SK-N-SH (cell line): Measurements from ENCODE around the gene WASF3. TPM values are rescaled to one million over a fixed set of nuclear protein-coding genes. Genes with fewer than 3 reads are reported as not detected.
A peak's percentile ranks its signal among the peaks of the same experiment; 100 is the strongest.

Experiments
- CTCF ChIA-PET: fragments of 300-600, 350-600 bp; formaldehyde crosslinking; extraction: SDS; loops from one replicate; lab custom pipeline; 2021; lab: Yijun Ruan, JAX
- POLR2A ChIA-PET: fragments of 350-600 bp; sonication (Branson Sonifier 250); formaldehyde crosslinking; extraction: SDS; loops from one replicate; lab custom pipeline; 2020; ENCODE audit warnings: antibody characterized with exemption, inconsistent platforms; lab: Yijun Ruan, JAX
- DNase-seq: peaks from one replicate; pipeline ENCODE4 v3.0.0; 2012
- H2AFZ ChIP-seq: fragments of 200-600 bp; sonication (generic); 2 replicates; pipeline ENCODE4 v1.8.1; 2016; ENCODE audit warnings: antibody characterized with exemption, mild to moderate bottlenecking, low read depth
- H3F3A ChIP-seq: fragments of 200-600 bp; sonication (generic); replicated peaks from 2 replicates; pipeline ENCODE3; 2016; ENCODE audit warnings: antibody characterized with exemption, mild to moderate bottlenecking; ENCODE audit not compliant: insufficient read depth
- H3K27ac ChIP-seq, 2 experiments: fragments of 200-500 bp in 1 of 2; fragments of 200-600 bp in 1 of 2; sonication (Bioruptor generic) in 1 of 2; sonication (generic), shearing (Covaris generic) in 1 of 2; 2 replicates each; pipeline versions ENCODE4 v1.5.1 to v1.6.1; 2014 to 2016; ENCODE audit warnings: low read depth in 2 of 2, inconsistent platforms in 1 of 2, low read length in 1 of 2, mild to moderate bottlenecking in 1 of 2, mixed read lengths in 1 of 2
- H3K27me3 ChIP-seq: fragments of 200-600 bp; sonication (generic), shearing (Covaris generic); 2 replicates; pipeline ENCODE4 v1.6.1; 2016; ENCODE audit warnings: mixed run types; ENCODE audit not compliant: insufficient read depth
- H3K36me3 ChIP-seq, 2 experiments: fragments of 200-500 bp in 1 of 2; fragments of 200-600 bp in 1 of 2; sonication (Bioruptor generic) in 1 of 2; sonication (generic) in 1 of 2; replicated peaks in 1 of 2; 2 replicates each; pipeline versions ENCODE3 to v1.5.1; 2014 to 2016; ENCODE audit warnings: low read length in 1 of 2, mild to moderate bottlenecking in 1 of 2; ENCODE audit not compliant: insufficient read depth in 2 of 2, control insufficient read depth in 1 of 2
- H3K4me1 ChIP-seq, 2 experiments: fragments of 200-500 bp in 1 of 2; fragments of 200-600 bp in 1 of 2; sonication (Bioruptor generic) in 1 of 2; sonication (generic), shearing (Covaris generic) in 1 of 2; 2 replicates each; pipeline versions ENCODE4 v1.5.1 to v1.6.1; 2014 to 2016; ENCODE audit warnings: low read depth in 1 of 2, low read length in 1 of 2, mixed run types in 1 of 2; ENCODE audit not compliant: insufficient read depth in 2 of 2, control insufficient read depth in 1 of 2
- H3K4me2 ChIP-seq: fragments of 200-600 bp; sonication (generic), shearing (Covaris generic); 2 replicates; pipeline ENCODE4 v1.6.1; 2017; ENCODE audit warnings: mixed run types
- H3K4me3 ChIP-seq, 2 experiments: fragments of 200-500 bp in 1 of 2; fragments of 200-600 bp in 1 of 2; sonication (Bioruptor generic) in 1 of 2; sonication (generic), shearing (Covaris generic) in 1 of 2; 2 replicates each; pipeline versions ENCODE4 v1.5.1 to v1.8.1; 2014 to 2016; ENCODE audit warnings: low read depth in 2 of 2, inconsistent platforms in 1 of 2, low read length in 1 of 2, mild to moderate bottlenecking in 1 of 2, mixed read lengths in 1 of 2, moderate library complexity in 1 of 2
- H3K79me2 ChIP-seq: fragments of 200-600 bp; sonication (generic); 2 replicates; pipeline ENCODE4 v1.8.1; 2017; ENCODE audit warnings: mild to moderate bottlenecking; ENCODE audit not compliant: insufficient read depth
- H3K9ac ChIP-seq: fragments of 200-600 bp; sonication (generic); 2 replicates; pipeline ENCODE4 v1.6.1; 2017; ENCODE audit warnings: mixed run types
- H3K9me2 ChIP-seq: fragments of 200-600 bp; sonication (generic); 2 replicates; pipeline ENCODE4 v1.6.1; 2017; ENCODE audit warnings: mixed run types
- H3K9me3 ChIP-seq: fragments of 200-600 bp; sonication (generic); 2 replicates; pipeline ENCODE4 v1.6.1; 2017; ENCODE audit warnings: mixed run types, mild to moderate bottlenecking, moderate library complexity
- H4K20me1 ChIP-seq: fragments of 200-600 bp; sonication (generic); 2 replicates; pipeline ENCODE4 v1.6.1; 2017; ENCODE audit warnings: mild to moderate bottlenecking, mixed run types; ENCODE audit not compliant: insufficient read depth
- ELF1 ChIP-seq: IDR thresholded peaks from 2 replicates; pipeline ENCODE4 v1.4.0; 2012
- FOXJ3 ChIP-seq: sonication (generic); formaldehyde crosslinking; IDR thresholded peaks from 2 replicates; pipeline ENCODE4 v1.5.1; 2020; ENCODE audit warnings: mild to moderate bottlenecking, missing genetic modification reagents
- GABPA ChIP-seq: IDR thresholded peaks from 2 replicates; pipeline ENCODE4 v1.4.0; 2012; ENCODE audit warnings: low read depth, mild to moderate bottlenecking
- MEF2A ChIP-seq: IDR thresholded peaks from 2 replicates; pipeline ENCODE4 v1.4.0; 2012; ENCODE audit warnings: low read depth, borderline replicate concordance
- MXI1 ChIP-seq: IDR thresholded peaks from 2 replicates; pipeline ENCODE4 v1.6.1; 2012; ENCODE audit warnings: mild to moderate bottlenecking, low read depth, low read length, improper control_type of control experiment
- NRF1 ChIP-seq: IDR thresholded peaks from 2 replicates; pipeline ENCODE4 v1.6.1; 2012; ENCODE audit warnings: low read depth, mild to moderate bottlenecking, low read length
- RAD21 ChIP-seq: IDR thresholded peaks from 2 replicates; pipeline ENCODE4 v1.6.1; 2012; ENCODE audit warnings: mild to moderate bottlenecking, low read length
- RFX5 ChIP-seq: IDR thresholded peaks from 2 replicates; pipeline ENCODE4 v1.6.1; 2012; ENCODE audit warnings: mild to moderate bottlenecking, improper control_type of control experiment, low read length
- RXRA ChIP-seq: IDR thresholded peaks from 2 replicates; pipeline ENCODE4 v1.4.0; 2012; ENCODE audit warnings: low read depth, mild to moderate bottlenecking, borderline replicate concordance
- SMC3 ChIP-seq: IDR thresholded peaks from 2 replicates; pipeline ENCODE4 v1.6.1; 2012; ENCODE audit warnings: low read depth, low read length, improper control_type of control experiment
- TEAD4 ChIP-seq: IDR thresholded peaks from 2 replicates; pipeline ENCODE4 v1.4.0; 2012; ENCODE audit warnings: mild to moderate bottlenecking, borderline replicate concordance; ENCODE audit not compliant: insufficient read depth
- WGBS: methylation state at CpG from one replicate; pipeline ENCODE4 v1.1.6; 2017; ENCODE audit warnings: low lambda C conversion rate; 5-methylcytosine and 5-hydroxymethylcytosine counted together
- polyA plus RNA-seq, 3 experiments: library from polyadenylated mRNA; depleted of rRNA; stranded (reverse); fragments of >200 nt; gene quantifications; 2 replicates each; pipeline ENCODE4 v1.2.3, GENCODE V29; 2012
- TF ChIP-seq, protein P1 (sequence below): IDR thresholded peaks from 2 replicates; pipeline ENCODE4; 2012
- TF ChIP-seq, protein P2 (sequence below): fragments of 150-350 bp; IDR thresholded peaks from 2 replicates; pipeline ENCODE4 v1.6.1; 2017; ENCODE audit warnings: antibody characterized with exemption, low read length, low read depth, borderline replicate concordance
- TF ChIP-seq, protein P3 (sequence below): fragments of 200-600 bp; sonication (generic); IDR thresholded peaks from 2 replicates; pipeline ENCODE4 v1.6.1; 2017; ENCODE audit warnings: antibody characterized with exemption, mild to moderate bottlenecking, moderate library complexity
- TF ChIP-seq, protein P4 (sequence below): IDR thresholded peaks from 2 replicates; pipeline ENCODE4 v1.4.0; 2012; ENCODE audit warnings: low read depth

WASF3 gene
- polyA plus RNA-seq, 1 of the 3 experiments (the other 2 are of a cell fraction): 10.4 TPM

DNA sequence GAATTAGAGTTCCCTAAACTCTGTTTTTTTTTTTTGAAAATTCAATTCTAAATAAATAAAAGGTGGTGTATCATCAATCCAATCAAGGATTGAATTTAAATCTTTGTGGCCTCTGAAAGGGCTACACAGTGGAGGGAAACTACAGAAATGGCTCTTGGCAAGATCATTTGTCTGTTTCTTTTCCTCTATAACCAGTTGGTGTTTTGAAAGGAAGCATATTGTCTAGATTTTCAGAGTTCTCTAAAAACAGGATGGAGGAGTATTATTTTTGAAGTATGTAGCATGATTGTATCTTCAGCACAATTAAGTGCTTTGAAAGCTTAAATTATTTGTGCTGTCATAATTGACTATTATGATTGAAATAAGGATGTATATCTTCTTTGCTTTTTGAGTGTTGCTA lies 29.8 kb downstream of the WASF3 start:
- no peak overlapping the region for H3K9ac ChIP-seq
- H3K4me1 ChIP-seq: peaks cover 5 to 12% of the 10 kb centered on the region in 2 experiments
- POLR2A ChIA-PET: no interaction called here
- no peak for DNase-seq
- no peaks in the 10 kb centered on the region for H3K9me2 ChIP-seq
- no peak overlapping the region for H3K27ac ChIP-seq
- H3K9me3 ChIP-seq: no peaks in the 10 kb centered on the region
- H4K20me1 ChIP-seq: no peaks in the 10 kb centered on the region
- H2AFZ ChIP-seq: no peak overlapping the region
- CTCF ChIA-PET: interaction anchor here (0.7 to 1.0 kb wide), 2 partner anchors 10 to 402 kb away, joined by 3 read pairs; no protein-coding TSS in a partner anchor
- H3K4me2 ChIP-seq: no peak overlapping the region
- TF ChIP-seq, protein P1, sequence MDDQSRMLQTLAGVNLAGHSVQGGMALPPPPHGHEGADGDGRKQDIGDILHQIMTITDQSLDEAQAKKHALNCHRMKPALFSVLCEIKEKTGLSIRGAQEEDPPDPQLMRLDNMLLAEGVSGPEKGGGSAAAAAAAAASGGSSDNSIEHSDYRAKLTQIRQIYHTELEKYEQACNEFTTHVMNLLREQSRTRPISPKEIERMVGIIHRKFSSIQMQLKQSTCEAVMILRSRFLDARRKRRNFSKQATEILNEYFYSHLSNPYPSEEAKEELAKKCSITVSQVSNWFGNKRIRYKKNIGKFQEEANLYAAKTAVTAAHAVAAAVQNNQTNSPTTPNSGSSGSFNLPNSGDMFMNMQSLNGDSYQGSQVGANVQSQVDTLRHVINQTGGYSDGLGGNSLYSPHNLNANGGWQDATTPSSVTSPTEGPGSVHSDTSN: no peak
- TF ChIP-seq RAD21: no peak
- TF ChIP-seq MEF2A: no peak
- TF ChIP-seq SMC3: no peak
- TF ChIP-seq GABPA: no peak
- TF ChIP-seq RFX5: no peak
- TF ChIP-seq, protein P2, sequence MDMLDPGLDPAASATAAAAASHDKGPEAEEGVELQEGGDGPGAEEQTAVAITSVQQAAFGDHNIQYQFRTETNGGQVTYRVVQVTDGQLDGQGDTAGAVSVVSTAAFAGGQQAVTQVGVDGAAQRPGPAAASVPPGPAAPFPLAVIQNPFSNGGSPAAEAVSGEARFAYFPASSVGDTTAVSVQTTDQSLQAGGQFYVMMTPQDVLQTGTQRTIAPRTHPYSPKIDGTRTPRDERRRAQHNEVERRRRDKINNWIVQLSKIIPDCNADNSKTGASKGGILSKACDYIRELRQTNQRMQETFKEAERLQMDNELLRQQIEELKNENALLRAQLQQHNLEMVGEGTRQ: no peak
- no peak for TF ChIP-seq ELF1
- TF ChIP-seq TEAD4: no peak
- TF ChIP-seq FOXJ3 (CRISPR knock-in tag): no peak
- no peak for TF ChIP-seq RXRA
- TF ChIP-seq, protein P3, sequence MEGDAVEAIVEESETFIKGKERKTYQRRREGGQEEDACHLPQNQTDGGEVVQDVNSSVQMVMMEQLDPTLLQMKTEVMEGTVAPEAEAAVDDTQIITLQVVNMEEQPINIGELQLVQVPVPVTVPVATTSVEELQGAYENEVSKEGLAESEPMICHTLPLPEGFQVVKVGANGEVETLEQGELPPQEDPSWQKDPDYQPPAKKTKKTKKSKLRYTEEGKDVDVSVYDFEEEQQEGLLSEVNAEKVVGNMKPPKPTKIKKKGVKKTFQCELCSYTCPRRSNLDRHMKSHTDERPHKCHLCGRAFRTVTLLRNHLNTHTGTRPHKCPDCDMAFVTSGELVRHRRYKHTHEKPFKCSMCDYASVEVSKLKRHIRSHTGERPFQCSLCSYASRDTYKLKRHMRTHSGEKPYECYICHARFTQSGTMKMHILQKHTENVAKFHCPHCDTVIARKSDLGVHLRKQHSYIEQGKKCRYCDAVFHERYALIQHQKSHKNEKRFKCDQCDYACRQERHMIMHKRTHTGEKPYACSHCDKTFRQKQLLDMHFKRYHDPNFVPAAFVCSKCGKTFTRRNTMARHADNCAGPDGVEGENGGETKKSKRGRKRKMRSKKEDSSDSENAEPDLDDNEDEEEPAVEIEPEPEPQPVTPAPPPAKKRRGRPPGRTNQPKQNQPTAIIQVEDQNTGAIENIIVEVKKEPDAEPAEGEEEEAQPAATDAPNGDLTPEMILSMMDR: no peak
- TF ChIP-seq MXI1: no peak
- TF ChIP-seq NRF1: no peak
- H3K27me3 ChIP-seq: no peaks in the 10 kb centered on the region
- peaks cover 0 to 5% of the 10 kb centered on the region in 2 experiments for H3K36me3 ChIP-seq
- no peak overlapping the region for H3K4me3 ChIP-seq
- peaks cover 90% of the 10 kb centered on the region for H3K79me2 ChIP-seq
- peaks cover 31% of the 10 kb centered on the region for H3F3A ChIP-seq

DNA sequence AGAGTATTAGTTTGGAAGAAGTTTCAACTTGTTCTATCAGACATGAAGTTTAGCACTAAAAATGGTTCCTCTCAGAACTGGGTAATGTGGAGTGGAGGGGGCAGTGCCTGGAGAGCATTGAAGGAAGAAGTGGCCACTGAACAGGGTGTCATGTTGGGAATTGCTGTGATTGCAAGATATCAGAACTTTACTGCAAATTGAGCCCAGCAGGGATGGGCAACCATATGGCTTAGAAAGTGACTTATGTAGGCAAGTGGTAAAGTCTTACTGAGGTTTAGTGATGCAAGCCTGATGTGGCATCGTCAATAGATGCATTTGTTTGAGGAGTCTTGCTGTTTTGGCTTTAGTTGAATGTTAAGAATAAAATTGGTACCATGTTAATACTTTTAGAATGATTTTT lies 31.7 kb downstream of the WASF3 start:
- CTCF ChIA-PET: interaction anchor here (2.0 kb wide), 1 partner anchor 12 kb away, joined by 7 read pairs; no protein-coding TSS in a partner anchor

More for the DNA sequence above, 31.7 kb downstream of the WASF3 start:
- H3F3A ChIP-seq: peaks cover 19% of the 10 kb centered on the region
- H3K4me2 ChIP-seq: 0 out of 2 replicates have a peak overlapping the region, but pooled peaks have one; percentile 2
- H4K20me1 ChIP-seq: no peaks in the 10 kb centered on the region
- TF ChIP-seq, protein P4, sequence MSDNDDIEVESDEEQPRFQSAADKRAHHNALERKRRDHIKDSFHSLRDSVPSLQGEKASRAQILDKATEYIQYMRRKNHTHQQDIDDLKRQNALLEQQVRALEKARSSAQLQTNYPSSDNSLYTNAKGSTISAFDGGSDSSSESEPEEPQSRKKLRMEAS: no peak
- no peak for TF ChIP-seq MXI1
- H3K9me2 ChIP-seq: no peaks in the 10 kb centered on the region
- H2AFZ ChIP-seq: no peak overlapping the region
- H3K9ac ChIP-seq: no peak overlapping the region
- no peaks in the 10 kb centered on the region for H3K27me3 ChIP-seq
- DNase-seq: no peak
- WGBS: 81% methylated on average over 1 of the region's 1 CpG
- H3K4me3 ChIP-seq: no peak overlapping the region
- no peak overlapping the region for H3K27ac ChIP-seq
- peaks cover 85% of the 10 kb centered on the region for H3K79me2 ChIP-seq
- peaks cover 0 to 5% of the 10 kb centered on the region in 2 experiments for H3K36me3 ChIP-seq
- POLR2A ChIA-PET: no interaction called here
- H3K4me1 ChIP-seq: peaks cover 2 to 5% of the 10 kb centered on the region in 2 experiments
- H3K9me3 ChIP-seq: no peaks in the 10 kb centered on the region
